T-helper 9 cell (primary cell): Measurements from ENCODE around the gene SPAG4.

Source experiments
- DNase-seq: peaks from one replicate; pipeline ENCODE4 v3.0.0-alpha.2; 2020

Gene SPAG4

GRCh38 chr20:35660122-35660937 is 44.7 kb downstream of the SPAG4 start:
- no peak for DNase-seq

DNA sequence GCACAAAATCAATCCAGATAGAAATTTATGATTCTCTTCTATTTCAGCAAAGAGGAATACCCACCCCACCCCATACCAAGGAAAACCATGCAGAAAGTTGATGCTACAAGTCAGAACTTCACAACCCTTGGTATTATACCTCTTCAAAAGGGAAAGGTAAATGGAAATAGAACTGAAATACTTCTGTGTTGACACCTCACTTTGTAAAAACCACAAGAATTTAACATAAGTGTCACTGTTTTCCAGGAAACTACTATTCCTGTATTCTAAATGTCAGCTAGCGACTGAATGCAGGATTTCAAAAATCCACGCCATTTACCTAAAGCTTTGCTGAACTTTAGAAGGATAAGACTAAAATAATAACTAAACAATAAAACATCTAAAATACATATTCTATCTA is 45.4 kb downstream of the SPAG4 start:
- no peak for DNase-seq

DNA sequence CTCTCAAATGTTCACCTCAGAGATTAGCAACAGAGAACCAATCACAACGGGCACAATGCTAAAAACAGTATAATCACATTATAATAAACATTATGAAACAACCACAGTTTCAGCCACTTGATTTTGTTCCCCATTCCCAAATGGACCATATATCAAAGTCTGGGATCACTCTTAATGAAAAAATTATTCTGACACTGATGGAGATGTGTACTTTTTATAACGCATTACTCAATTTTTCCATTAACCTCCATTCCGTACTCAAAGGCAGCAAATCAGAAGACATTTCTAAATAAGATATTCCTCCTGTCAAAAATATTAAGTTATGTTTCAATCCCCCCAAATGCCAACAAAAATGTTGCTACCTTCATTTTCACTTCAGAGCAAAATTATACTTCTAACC is 46.3 kb downstream of the SPAG4 start:
- no peak for DNase-seq

GRCh38 chr20:35662551-35662950 is 46.9 kb downstream of the SPAG4 start:
- DNase-seq, result no peak

- peak; percentile 51 for DNase-seq
Observed at GRCh38 chr20:35663516-35664465, 48.2 kb downstream of the SPAG4 start.

DNA sequence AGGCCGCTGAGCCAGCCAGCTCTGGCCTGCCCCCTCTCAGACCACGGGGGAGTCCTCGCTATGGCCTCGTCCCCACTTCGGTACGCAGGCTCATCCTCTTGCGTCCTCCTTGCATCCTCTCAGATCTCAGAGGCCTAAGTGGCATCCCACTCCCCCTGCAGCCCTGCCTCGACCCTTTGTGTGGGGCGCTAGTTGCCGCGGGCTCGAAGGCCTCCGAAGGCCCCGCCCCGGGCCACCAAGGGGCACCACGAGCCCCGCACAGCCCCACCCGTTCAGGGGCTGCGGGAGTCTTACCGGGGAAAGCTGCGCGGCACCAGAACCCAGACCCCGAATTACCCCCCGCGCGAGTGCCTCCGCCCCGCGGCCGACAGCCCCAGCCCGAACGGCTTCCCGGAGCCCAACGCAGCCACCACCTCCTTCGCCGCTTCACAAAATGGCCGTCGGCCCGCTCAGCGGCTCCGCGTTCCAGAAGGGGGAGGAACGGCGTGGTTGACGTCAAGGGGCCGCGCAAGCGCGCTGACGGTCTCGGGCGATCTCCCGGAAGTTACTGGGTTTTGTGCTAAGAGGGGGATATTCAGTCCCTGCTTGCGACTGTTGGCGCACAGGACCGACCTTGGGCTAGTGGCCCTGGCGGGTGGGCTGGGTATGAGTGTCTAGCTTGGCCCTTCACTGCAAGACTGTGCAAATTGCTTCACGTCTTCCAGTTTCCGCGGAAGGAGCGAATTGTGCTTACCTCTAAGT is 49.0 kb downstream of the SPAG4 start, which contains the start of the genes CPNE1 and RBM12:
CPNE1 (minus strand) TSS at position 435 of the 741 bp plus-strand sequence. CDS start 31,977 bp downstream, outside the sequence.
RBM12 (minus strand) TSS at position 435 of the 741 bp plus-strand sequence. CDS start 9,578 bp downstream, outside the sequence.
- DNase-seq, result peak; percentile 87

DNA sequence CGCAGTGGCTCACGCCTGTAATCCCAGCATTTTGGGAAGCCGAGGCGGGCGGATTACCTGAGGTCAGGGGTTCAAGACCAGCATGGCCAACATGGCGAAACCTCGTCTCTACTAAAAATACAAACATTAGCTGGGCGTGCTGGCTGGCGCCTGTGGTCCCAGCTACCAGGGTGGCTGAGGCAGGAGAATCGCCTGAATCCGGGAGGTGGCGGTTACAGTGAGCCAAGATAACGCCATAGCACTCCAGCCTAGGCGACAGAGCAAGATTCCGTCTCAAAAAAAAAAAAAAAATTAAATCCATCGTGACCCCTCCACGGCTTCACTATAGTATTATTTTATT is 50.3 kb downstream of the SPAG4 start:
- no peak for DNase-seq

DNA sequence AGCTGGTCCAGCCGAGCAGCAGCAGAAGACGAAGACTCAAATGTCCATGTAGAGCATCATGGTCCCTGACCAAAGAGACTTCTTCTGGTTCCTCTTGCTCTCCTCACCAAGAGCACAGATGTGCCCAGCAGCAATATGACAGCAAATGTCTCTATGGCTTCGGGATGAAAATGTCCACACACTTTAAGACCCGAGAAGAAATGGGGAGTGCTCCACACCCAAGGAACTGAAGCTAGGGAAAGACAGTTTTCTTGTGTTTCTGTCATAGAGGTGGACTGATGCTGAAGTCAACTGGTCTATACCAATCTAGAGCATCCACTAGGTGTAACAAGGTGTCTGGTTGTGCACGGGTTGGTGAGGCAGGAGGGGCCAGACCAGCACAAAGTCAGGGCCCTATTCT is 53.6 kb downstream of the SPAG4 start:
- DNase-seq, result no peak

DNA sequence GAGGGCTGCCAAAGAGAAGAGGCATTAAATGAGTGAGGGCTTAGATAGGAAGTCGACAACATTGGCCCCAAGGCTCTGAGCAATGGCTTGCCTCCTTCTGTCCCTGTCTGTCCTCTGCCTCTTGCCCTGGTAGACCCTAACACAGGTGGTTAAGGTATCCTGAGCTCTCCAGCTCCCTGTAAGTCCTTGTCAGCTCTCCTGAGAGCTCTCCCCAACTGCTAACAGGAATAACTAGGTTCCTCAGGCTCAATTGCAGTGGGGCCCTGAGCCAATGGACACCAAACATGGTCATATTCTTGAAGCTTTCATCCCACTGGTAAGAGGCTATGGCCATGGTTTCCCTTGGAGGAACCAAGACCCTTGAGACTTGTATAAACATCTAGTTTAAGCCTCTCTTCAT is 54.1 kb downstream of the SPAG4 start:
- DNase-seq, result no peak
